GM19395 (cell line): Measurements from ENCODE around the gene GYPC.

Experiments used
- ATAC-seq: cut with Tn5 transposase; IDR thresholded peaks from one replicate; pipeline ENCODE4 v1.9.1; 2021; ENCODE audit warnings: mild to moderate bottlenecking, moderate library complexity; ENCODE audit not compliant: unreplicated experiment

Gene GYPC

GRCh38 chr2:126649101-126649500 is 6.9 kb upstream of the GYPC start:
- no peak for ATAC-seq

DNA sequence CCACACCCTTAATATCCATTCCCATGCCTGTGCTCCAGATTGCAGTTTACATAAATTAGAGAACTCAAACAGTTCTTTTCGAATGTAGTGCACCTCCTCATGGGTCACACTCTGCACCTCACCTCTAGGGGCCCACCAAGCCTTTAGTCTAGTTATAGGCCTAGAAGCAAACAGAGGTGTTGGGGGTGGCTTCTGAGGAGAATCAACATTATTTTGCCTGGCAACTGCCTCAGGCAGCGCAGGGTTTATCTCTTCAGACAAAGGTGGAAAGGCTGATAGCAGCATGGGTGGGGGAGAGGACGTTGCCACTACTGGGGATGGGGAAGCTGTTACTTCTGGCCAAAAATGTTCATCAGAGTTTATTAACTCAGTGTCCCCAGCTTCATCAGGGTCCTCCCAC is 5.0 kb upstream of the GYPC start:
- no peak for ATAC-seq

DNA sequence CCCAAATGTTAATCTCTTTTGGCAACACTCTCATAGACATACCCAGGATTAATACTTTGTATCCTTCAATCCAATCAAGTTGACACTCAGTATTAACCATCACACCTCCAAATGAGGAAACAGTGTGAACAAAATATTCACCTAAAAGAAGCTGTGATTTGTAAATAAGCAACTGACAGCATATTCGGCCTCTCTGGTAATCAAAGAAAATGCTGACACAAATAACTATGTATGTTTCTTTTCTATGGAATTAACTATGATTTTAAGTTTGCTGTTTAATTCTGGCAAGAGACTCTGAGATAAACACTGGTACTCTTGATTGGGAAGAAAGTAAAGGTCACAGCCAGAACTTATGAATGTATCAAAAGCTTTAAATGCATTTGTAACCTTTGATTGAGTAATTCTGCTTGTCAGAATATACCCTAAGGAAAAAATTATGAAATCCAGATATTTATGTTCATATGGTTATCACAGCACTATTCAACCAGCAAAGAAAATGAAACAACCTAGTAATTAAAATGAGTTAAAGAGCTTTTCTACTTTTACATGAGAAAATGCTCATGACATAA is 3.6 kb upstream of the GYPC start:
- ATAC-seq: no peak

- no peak for ATAC-seq
Observed at GRCh38 chr2:126653109-126653508, 2.8 kb upstream of the GYPC start.

GRCh38 chr2:126653761-126654160 is 2.2 kb upstream of the GYPC start:
- ATAC-seq: no peak

DNA sequence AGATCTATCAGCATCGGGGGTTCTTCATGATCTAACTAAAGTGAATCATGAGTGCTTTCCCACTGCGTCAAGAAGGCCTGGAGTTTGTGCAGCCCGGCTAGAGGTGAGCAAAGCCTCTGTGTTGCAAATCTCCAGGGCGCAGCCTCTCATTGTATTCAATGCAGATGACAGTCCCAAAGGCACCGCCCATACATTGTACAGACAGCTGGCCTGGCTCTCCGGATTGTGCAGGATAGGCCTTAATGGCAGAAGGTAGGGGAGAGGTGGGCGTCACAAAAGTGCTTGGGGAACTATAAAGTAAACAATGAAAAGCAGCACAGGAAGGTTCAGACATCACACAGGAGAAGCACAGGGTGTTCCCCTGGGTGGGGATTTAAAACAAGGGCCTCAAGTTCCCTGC is 907 bp upstream of the GYPC start:
- ATAC-seq: no peak

DNA sequence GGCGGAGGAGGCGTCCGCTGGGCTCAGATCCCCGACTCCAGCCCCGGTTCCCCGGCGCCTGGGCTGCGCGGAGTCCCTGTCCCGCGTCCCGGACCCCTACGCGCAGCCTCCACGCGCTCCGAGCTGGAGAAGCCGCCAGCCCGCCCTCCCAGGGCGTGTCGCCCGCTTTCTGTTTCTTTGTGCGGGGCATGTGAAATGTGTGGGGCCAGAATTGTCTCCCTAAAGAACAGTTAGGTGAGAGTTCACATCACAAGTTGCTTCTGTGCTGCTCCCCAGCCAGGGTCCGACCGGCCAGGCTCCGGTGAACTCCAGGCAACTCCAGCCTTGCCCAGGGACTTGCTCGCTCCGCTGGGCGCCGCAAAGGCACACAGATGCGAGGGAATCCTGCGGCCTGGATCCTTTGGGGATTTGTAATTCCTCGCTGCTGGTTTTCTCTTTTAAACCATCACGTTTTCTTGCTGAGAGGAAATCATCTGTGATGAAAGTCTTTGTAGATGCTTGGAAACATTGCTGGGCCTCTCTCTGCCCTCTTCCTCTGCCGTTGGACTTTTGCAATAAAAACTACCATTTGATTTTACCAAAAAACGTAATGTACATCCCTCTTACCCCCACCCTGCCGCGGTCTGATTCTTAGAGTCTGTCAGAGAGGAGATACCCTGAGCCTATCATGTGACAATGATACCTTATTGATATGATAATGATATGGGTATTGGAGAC is 631 bp downstream of the GYPC start:
- ATAC-seq: peak; percentile 23

GRCh38 chr2:126657148-126657635 is 1.2 kb downstream of the GYPC start:
- ATAC-seq: peak; percentile 12

GRCh38 chr2:126657636-126658318 is 1.8 kb downstream of the GYPC start:
- peak; percentile 71 for ATAC-seq

- ATAC-seq: peak; percentile 16
Observed at GRCh38 chr2:126658319-126658904, 2.5 kb downstream of the GYPC start.

DNA sequence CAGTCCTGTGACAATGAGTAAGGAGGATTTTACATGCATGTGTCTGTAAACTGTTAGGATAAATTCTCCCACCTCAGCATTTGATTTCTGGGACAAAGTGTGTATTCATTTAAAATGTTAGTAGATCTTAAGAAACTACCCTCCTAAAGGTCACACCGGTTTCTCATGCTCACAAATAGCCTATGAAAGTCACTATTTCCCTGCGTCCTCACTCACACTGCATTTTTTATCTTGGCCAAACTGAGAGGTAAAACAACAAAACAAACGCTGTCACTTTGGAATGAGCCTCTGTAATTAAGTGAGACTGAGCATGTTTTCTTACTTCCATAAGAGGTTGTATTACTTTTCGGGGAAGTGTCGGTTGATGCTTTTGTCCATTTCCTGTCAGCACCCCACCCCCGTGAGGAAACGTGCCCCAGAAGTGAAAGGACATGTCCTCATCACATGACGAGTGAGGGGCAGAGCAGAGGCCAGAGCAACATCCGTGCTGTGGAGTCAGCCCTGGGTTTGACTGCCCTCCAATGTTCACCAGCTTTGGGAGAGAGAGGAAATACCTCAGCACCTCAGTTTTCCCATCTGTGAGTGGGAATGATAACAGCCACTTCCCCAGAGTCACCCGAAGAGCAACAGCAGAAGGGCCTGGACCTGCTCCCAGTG is 3.1 kb downstream of the GYPC start:
- ATAC-seq: peak; percentile 48

DNA sequence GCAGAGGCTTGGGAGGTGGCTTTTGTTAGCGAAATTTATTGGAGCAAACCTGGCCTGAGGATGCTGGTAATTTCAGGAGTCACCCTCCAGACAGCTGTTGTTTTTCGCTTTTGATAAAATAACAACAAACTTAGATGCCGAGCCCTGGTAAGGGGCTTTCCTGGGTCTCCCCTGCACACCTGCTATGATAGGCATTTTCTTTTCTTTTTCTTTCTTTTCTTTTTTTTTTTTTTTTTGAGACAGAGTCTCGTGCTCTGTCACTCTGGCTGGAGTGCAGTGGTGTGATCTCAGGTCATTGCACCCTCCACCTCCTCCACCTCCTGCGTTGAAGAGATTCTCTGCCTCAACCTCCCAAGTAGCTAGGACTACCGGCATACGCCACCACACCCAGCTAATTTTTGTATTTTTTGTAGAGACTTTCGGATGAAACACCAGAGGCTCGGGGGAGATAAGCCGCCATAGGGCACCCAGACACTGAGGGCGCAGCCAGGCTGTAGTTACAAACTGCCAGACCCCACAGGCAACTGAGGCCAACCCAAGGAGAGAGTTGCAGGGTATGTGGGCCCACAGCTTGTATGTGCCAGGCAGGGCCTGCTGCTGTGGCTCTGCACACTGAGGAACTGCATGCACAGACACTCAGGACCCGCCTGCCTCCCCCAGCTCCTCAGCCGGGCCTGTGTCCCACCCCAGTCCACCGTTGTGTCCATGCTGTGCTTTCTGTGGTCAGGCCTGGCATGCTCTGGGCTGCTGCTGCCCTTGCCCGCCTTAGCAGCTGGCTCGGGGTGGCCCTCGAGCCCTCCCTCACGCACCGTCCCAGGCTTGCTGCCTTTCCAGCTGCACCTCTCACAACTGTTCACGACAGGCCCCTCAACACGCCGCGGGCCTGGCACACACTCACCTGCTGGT is 3.9 kb downstream of the GYPC start:
- ATAC-seq: no peak

DNA sequence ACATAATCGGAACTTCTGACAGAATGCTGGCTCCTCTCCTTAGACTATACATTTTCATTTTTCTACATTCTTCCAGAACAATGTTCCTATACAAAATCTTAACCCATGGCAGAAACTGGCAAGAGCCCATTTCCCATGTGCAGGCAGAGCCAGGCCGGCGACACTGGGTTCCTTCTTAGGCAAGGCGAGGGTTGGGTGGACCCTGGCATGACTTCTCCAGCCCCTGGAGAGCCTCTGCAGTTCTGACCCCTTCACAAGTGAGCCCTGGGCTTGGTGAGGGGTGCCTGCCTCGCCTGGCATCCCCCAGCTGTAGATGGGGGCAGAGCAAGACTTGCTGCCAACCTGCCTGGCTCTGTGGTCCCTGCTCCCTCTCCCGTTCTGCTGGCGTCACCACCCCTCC is 5.0 kb downstream of the GYPC start:
- no peak for ATAC-seq

- no peak for ATAC-seq
Observed at GRCh38 chr2:126661702-126662500, 5.9 kb downstream of the GYPC start.

DNA sequence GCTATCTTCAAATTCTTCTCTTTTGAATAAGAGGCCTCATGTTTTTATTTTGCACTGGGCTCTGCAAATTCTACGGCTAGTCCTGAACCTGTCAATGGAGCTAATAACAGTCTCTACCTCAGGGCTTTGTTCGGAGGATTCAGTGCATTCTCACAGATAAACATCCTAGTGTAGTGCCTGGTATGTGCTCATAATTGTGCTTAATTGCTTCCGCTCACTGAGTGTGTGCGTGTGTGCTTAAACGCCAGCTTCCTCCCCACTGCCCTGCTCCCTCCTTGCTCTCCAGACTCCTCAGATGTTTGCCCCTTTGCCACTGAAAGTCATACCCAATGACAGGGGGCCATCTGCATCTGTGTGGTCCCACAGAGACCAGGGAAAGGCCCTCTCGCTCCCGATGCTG is 6.7 kb downstream of the GYPC start:
- ATAC-seq: no peak

GRCh38 chr2:126663184-126663963 is 7.4 kb downstream of the GYPC start:
- ATAC-seq: no peak

DNA sequence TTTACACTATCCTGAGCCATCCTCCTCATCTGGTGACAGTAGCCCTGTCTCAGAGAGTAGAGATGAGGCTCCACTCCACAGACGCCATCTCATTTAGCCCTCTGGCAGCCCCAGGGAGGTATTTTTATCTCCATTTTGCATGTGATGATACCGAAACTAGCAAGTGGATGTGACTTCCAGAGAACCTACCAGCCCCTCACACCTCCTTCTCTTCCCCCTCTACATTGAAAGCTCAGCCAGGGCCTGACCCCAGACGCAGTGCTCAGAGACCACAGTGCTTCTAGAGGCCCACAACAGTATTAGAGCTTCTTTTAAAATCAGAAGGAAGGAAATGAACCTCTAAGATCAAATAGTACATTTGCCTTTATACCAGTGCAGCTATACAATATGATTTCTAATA is 8.3 kb downstream of the GYPC start:
- ATAC-seq: peak; percentile 77

GRCh38 chr2:126664639-126665038 is 8.7 kb downstream of the GYPC start:
- peak; percentile 37 for ATAC-seq

DNA sequence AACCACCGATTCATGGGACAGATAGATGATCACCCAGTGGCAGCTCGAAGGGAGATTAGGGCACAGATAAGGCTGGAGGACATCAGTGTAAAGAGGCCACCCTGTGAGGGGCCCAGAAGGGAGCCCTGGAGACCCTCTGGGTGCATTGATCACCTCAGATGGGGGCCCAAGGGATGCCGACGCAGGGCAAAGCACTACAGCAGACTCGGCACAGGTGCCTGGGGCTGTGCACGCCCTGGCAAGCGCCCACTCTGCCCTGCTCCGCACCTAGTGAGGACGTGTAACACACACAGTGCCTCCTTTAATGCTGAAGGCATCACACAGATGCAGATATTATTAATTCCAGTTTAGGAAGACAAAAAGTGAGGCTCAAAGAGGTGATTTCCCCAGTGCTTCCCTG is 9.5 kb downstream of the GYPC start:
- ATAC-seq: no peak
